HS-27A (cell line): Measurements from ENCODE around the gene TXNL4B.
"Not testable (repeated sequence)": the region's sequence is repeated elsewhere in the genome, so short reads cannot be mapped to it uniquely, and the experiment has no call there.

Experiments used
- DNase-seq: peaks from one replicate; pipeline ENCODE4 v3.0.0-alpha.2; 2012; ENCODE audit warnings: low read depth, missing footprints

The TXNL4B gene

GRCh38 chr16:72112452-72112792 lies 19.0 kb upstream of the TXNL4B start:
- DNase-seq = no peak

GRCh38 chr16:72111657-72112451 lies 18.4 kb upstream of the TXNL4B start:
- DNase-seq = no peak

GRCh38 chr16:72110662-72111615 lies 17.5 kb upstream of the TXNL4B start:
- DNase-seq = no peak

- no peak for DNase-seq
Observed at GRCh38 chr16:72109966-72110530, 16.6 kb upstream of the TXNL4B start.

- DNase-seq = no peak
Observed at GRCh38 chr16:72109300-72109699, 15.9 kb upstream of the TXNL4B start.

- no peak for DNase-seq
Observed at GRCh38 chr16:72108353-72109102, 15.1 kb upstream of the TXNL4B start.

GRCh38 chr16:72107371-72107770 lies 14.0 kb upstream of the TXNL4B start:
- no peak for DNase-seq

GRCh38 chr16:72105978-72106377 lies 12.6 kb upstream of the TXNL4B start:
- no peak for DNase-seq

- no peak for DNase-seq
Observed at GRCh38 chr16:72104905-72105304, 11.5 kb upstream of the TXNL4B start.

GRCh38 chr16:72101195-72101594 lies 7.8 kb upstream of the TXNL4B start:
- no peak for DNase-seq

- DNase-seq = no peak
Observed at GRCh38 chr16:72099377-72099818, 6.0 kb upstream of the TXNL4B start.

- DNase-seq = no peak
Observed at GRCh38 chr16:72098936-72099335, 5.5 kb upstream of the TXNL4B start.

GRCh38 chr16:72094266-72094610 lies 818 bp upstream of the TXNL4B start:
- DNase-seq = no peak

- no peak for DNase-seq
Observed at GRCh38 chr16:72092832-72093447, 480 bp downstream of the TXNL4B start.

- no peak for DNase-seq
Observed at GRCh38 chr16:72091217-72091616, 2.2 kb downstream of the TXNL4B start.

GRCh38 chr16:72085002-72085401 lies 8.4 kb downstream of the TXNL4B start:
- DNase-seq = no peak

- DNase-seq = no peak
Observed at GRCh38 chr16:72084445-72084844, 9.0 kb downstream of the TXNL4B start.

GRCh38 chr16:72083778-72084404 lies 9.5 kb downstream of the TXNL4B start:
- DNase-seq = no peak

- DNase-seq = not testable (repeated sequence)
Observed at GRCh38 chr16:72076991-72077706, 16.3 kb downstream of the TXNL4B start.

GRCh38 chr16:72075067-72075466 lies 18.4 kb downstream of the TXNL4B start:
- DNase-seq = not testable (repeated sequence)
